Adipocyte (in vitro differentiated cells): ENCODE results near the gene NSUN5.

ENCODE experiments used
- DNase-seq: peaks from one replicate; pipeline ENCODE4 v3.0.0-alpha.2; 2015; ENCODE audit warnings: low read depth
- H3K27me3 ChIP-seq: replicated peaks from 2 replicates; pipeline ENCODE4 v1.7.0; 2013; ENCODE audit warnings: mild to moderate bottlenecking, low read length, moderate library complexity; ENCODE audit not compliant: control insufficient read depth, insufficient read depth
- H3K36me3 ChIP-seq: 2 replicates; pipeline ENCODE4 v1.7.0; 2013; ENCODE audit warnings: low read length, mild to moderate bottlenecking, moderate library complexity; ENCODE audit not compliant: control insufficient read depth, insufficient read depth, severe bottlenecking
- H3K4me1 ChIP-seq: 2 replicates; pipeline ENCODE4 v1.7.0; 2013; ENCODE audit warnings: mild to moderate bottlenecking, low read length, moderate library complexity; ENCODE audit not compliant: control insufficient read depth, insufficient read depth
- H3K4me3 ChIP-seq: 2 replicates; pipeline ENCODE4 v1.7.0; 2013; ENCODE audit warnings: mild to moderate bottlenecking, low read length, moderate library complexity
- H3K9ac ChIP-seq: 2 replicates; pipeline ENCODE4 v1.7.0; 2013; ENCODE audit warnings: mild to moderate bottlenecking, low read length, moderate library complexity
- H3K9me3 ChIP-seq: 2 replicates; pipeline ENCODE4 v1.7.0; 2013; ENCODE audit warnings: mild to moderate bottlenecking, low read length, moderate library complexity; ENCODE audit not compliant: control insufficient read depth

Gene NSUN5

GRCh38 chr7:73308665-73309214, at the start of gene NSUN5:
Gene NSUN5 (minus strand): TSS chr7:73308826. CDS start chr7:73308790, 36 bp downstream.
- H3K27me3 ChIP-seq, result no peaks in the 10 kb centered on the region
- peak within 1 kb of the TSS; percentile 92 for H3K4me3 ChIP-seq
- H3K9me3 ChIP-seq, result no peaks in the 10 kb centered on the region
- peak within 1 kb of the TSS; percentile 87 for H3K9ac ChIP-seq
- H3K36me3 ChIP-seq, result peaks cover 13% of the 10 kb centered on the region
- DNase-seq, result peak; percentile 74
- H3K4me1 ChIP-seq, result peaks cover 11% of the 10 kb centered on the region

GRCh38 chr7:73356159-73356558, 47.5 kb upstream of the NSUN5 start:
- Histone ChIP-seq H3K9ac (no peak overlapping the region), H3K9me3 (peaks cover 7% of the 10 kb centered on the region), H3K36me3 (no peaks in the 10 kb centered on the region), H3K4me1 (peaks cover 7% of the 10 kb centered on the region), H3K4me3 (no peak overlapping the region), H3K27me3 (peaks cover 26% of the 10 kb centered on the region)
- DNase-seq, result no peak

DNA sequence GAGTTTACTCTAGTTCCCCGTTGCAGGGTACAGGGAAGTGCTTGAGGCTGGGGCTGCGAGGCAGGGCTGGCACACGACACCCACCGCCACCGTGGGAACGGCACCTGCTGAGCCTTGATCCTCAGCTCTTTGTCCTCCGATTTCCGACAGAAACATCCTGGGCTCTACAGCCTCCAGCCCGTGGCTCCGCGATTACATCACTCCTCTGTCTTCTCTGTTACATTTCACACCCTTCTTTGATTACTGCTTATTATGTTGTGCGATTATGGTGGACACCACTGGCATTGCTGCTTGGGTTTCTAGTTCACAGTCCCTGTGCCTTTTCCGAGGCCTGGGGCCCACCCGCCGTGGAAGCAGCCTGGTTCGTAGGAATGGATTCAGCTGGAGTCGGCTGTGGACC, 46.2 kb upstream of the NSUN5 start:
- no peak overlapping the region for H3K4me3 ChIP-seq
- peaks cover 26% of the 10 kb centered on the region for H3K27me3 ChIP-seq
- H3K4me1 ChIP-seq, result peaks cover 7% of the 10 kb centered on the region
- no peak overlapping the region for H3K9ac ChIP-seq
- peaks cover 7% of the 10 kb centered on the region for H3K9me3 ChIP-seq
- no peaks in the 10 kb centered on the region for H3K36me3 ChIP-seq
- no peak for DNase-seq

DNA sequence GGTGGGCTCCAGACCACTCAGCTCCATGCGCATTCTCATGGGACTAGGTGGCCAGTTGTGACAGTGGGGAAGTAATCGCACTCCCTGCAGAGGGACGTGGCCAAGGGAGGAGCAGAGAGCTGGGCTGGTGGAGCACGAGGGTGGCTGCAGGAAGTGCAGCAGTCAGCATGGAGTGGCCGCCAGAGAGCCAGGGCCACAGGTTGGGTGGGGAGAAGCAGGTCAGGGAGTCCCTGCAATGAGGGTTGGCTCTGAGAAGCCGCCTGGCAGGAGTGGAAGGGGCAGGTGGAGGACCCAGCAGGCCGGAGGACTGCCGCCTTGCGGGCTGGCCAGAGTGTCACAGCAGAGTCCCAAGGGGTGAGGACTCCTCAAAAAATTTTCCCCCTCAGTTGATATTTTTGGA, 45.6 kb upstream of the NSUN5 start:
- Histone ChIP-seq H3K9me3 (peaks cover 7% of the 10 kb centered on the region), H3K9ac (no peak overlapping the region), H3K4me3 (no peak overlapping the region), H3K27me3 (peaks cover 20% of the 10 kb centered on the region), H3K4me1 (peaks cover 7% of the 10 kb centered on the region), H3K36me3 (no peaks in the 10 kb centered on the region)
- no peak for DNase-seq

GRCh38 chr7:73353243-73353642, 44.6 kb upstream of the NSUN5 start:
- H3K27me3 ChIP-seq, result peaks cover 23% of the 10 kb centered on the region
- H3K36me3 ChIP-seq, result no peaks in the 10 kb centered on the region
- H3K4me3 ChIP-seq, result no peak overlapping the region
- H3K4me1 ChIP-seq, result peaks cover 6% of the 10 kb centered on the region
- DNase-seq, result no peak
- H3K9ac ChIP-seq, result no peak overlapping the region
- peaks cover 7% of the 10 kb centered on the region for H3K9me3 ChIP-seq

GRCh38 chr7:73352784-73353183, 44.2 kb upstream of the NSUN5 start:
- peaks cover 9% of the 10 kb centered on the region for H3K9me3 ChIP-seq
- no peak overlapping the region for H3K9ac ChIP-seq
- H3K4me3 ChIP-seq, result no peak overlapping the region
- no peaks in the 10 kb centered on the region for H3K36me3 ChIP-seq
- DNase-seq, result no peak
- H3K4me1 ChIP-seq, result peaks cover 1% of the 10 kb centered on the region
- H3K27me3 ChIP-seq, result peaks cover 27% of the 10 kb centered on the region

GRCh38 chr7:73351447-73352167, 43.0 kb upstream of the NSUN5 start:
- DNase-seq, result no peak
- Histone ChIP-seq H3K4me3 (no peak overlapping the region), H3K4me1 (no peaks in the 10 kb centered on the region), H3K36me3 (no peaks in the 10 kb centered on the region), H3K27me3 (peaks cover 29% of the 10 kb centered on the region), H3K9ac (no peak overlapping the region), H3K9me3 (peaks cover 10% of the 10 kb centered on the region)

DNA sequence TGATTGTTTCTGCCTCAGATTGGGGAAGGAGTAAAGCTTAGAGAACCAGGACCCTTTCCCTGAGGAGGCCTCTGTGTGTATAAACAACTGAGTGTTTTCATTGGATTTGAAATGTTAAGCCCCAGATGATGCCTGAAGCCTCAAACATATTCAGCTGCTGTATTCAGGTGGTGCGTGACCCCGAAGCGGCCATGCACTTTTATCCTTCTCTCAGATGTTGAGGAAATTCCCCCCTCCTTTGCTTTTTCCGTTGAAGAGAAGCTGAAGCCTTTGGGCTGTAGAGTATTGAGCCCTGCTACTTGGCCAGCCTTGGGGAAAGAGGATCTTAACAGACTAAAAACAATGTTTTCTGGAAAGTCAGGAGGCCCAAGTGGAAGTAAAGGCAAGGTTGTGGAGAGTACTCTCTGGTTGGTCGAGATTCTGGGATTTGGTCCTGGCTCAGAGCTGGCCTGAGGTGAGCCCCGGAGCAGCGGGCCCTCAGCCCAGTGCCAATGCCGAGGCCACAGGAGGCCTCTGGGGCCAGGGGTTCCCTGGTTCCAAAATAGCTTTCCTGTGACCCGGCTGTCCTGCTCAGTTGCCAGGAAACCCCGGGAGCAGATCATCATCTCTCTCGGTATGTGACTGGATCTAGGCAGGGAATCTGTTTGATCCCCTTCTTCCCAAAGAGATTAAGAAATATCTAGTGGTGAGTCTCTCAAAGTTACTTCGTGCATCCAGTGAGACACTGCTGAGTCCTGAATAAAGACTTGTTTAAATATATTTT, 41.9 kb upstream of the NSUN5 start:
- Histone ChIP-seq H3K36me3 (no peaks in the 10 kb centered on the region), H3K4me3 (no peak overlapping the region)
- DNase-seq, result no peak

GRCh38 chr7:73349763-73350162, 41.1 kb upstream of the NSUN5 start:
- Histone ChIP-seq H3K4me3 (no peak overlapping the region), H3K9ac (no peak overlapping the region), H3K4me1 (no peaks in the 10 kb centered on the region), H3K27me3 (peaks cover 26% of the 10 kb centered on the region), H3K36me3 (no peaks in the 10 kb centered on the region), H3K9me3 (peaks cover 10% of the 10 kb centered on the region)
- DNase-seq, result no peak

More for the DNA sequence above, 41.9 kb upstream of the NSUN5 start:
- no peaks in the 10 kb centered on the region for H3K4me1 ChIP-seq
- H3K9me3 ChIP-seq, result peaks cover 10% of the 10 kb centered on the region
- no peak overlapping the region for H3K9ac ChIP-seq
- H3K27me3 ChIP-seq, result peaks cover 33% of the 10 kb centered on the region

- Histone ChIP-seq H3K9me3 (peaks cover 4% of the 10 kb centered on the region), H3K4me3 (no peak overlapping the region), H3K9ac (no peak overlapping the region), H3K27me3 (peaks cover 24% of the 10 kb centered on the region), H3K4me1 (peaks cover 4% of the 10 kb centered on the region), H3K36me3 (no peaks in the 10 kb centered on the region)
- DNase-seq, result no peak
Observed at GRCh38 chr7:73345951-73346350, 37.3 kb upstream of the NSUN5 start.

GRCh38 chr7:73345538-73345937, 36.9 kb upstream of the NSUN5 start:
- H3K36me3 ChIP-seq, result no peaks in the 10 kb centered on the region
- DNase-seq, result no peak
- no peak overlapping the region for H3K4me3 ChIP-seq
- H3K27me3 ChIP-seq, result peaks cover 24% of the 10 kb centered on the region
- H3K9ac ChIP-seq, result no peak overlapping the region
- H3K9me3 ChIP-seq, result peaks cover 4% of the 10 kb centered on the region
- H3K4me1 ChIP-seq, result peaks cover 4% of the 10 kb centered on the region
